ENCODE measurements around the gene ZNF831.

ZNF831 gene

DNA sequence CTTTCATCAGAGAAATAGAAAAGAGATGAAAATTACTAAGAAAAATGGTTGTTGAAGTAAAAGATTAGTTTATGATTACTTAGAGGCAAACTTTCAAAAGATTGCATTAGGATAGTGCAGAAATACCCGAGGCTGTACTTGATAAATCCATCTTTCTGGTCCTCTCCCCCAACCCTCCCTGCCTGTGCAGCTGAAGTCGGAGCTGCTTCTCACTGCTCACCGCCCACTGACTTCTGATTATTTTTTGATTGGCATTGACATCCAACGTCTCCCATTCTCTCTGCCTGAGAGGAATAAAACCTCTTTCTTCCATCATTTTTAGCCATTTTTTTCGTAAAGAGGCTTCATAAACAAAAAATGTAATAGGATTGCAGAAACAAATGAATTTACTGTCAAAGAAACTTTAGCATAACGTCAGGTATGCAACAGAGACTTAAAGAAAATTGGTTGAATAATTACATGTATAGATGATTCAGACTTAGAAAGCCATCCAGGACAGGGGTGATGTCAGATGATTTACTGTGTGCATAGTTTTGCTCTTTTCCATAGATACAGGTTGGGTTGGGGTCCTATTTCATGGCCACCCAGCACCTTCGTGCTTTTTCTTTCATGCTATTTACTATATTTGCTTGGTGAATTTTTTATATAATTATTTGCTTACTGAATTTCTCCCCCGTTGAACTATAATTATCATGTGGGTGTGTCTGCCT is 83.2 kb downstream of the ZNF831 start:
- DNase-seq (ENCODE audit: insufficient read length): no peak
- no peak for FAIRE-seq

DNA sequence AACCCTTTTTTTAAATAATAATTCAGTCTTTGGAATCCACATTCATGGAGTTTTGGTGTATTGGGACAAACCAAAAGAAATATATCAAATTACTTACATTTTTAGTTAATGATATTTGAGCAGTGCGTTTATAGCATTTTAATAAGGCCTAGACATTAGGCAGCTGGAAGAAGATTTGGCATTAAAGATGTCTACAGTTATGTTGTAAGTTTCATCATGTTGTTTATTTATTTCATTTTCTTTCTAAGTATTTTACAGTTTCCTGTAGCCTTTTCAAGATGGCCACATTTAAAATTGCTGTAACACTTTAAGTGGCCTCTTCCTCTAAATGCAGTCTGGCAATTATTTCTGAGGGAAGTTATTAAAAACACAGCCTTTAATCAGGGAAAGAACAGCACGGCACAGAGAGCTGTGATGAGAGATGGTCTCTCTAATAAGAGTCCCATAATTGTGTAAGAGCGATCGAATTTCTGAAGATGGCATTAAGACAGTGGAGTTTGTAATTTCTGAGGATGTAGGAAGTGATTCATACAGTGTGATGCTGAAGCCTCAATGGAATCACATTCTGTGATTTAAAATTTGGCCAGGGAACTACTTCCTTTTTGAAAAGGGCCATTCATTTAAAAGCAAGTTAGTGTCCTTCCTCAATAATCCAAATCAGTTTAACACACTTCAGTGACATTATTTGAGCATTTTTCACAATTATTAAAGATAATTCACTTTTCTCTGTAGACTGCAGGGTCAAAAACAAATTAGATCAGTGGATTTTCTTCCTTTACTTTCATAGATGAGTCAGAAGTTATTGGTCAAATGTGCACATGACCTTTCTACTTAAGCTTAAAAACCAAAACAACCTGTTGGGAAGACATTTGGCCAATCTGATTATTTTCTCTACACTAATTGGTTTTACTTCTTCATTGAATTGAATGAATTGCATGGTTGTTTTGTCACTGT is 84.4 kb downstream of the ZNF831 start:
- TF ChIP-seq TAF1 (IDR thresholded peaks at IDR 0.05; ENCODE audit: borderline replicate concordance, low read depth, low read length): no peak
- TF ChIP-seq POLR2A (IDR thresholded peaks at IDR 0.05; ENCODE audit: low read depth, low read length): no peak
- TF ChIP-seq POLR2AphosphoS5 (IDR thresholded peaks at IDR 0.05; ENCODE audit: low read depth, low read length): no peak
- FAIRE-seq (no peak), DNase-seq (ENCODE audit: insufficient read length) (no peak)

More for the DNA sequence above, 83.2 kb downstream of the ZNF831 start:
- no peak for TF ChIP-seq TAF1 (IDR thresholded peaks at IDR 0.05; ENCODE audit: borderline replicate concordance, low read depth, low read length)

DNA sequence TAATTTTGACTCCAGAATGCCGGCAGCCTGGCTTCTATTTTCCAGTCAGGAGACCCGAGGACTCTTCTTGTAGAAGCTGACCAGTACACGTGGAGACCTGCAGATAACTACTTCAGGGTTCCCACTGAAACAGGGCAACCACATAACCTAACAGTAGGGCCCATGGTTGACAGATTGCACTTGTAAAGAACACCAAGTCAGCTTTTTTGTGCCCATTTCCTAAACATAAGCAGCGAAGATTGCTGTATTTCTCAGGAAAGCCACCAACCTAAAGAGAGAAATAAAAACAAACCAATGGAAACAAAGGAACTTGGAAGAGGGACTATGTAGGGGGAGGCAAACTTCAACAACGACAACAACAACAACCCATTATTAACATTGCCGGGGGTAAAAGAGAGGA is 86.7 kb downstream of the ZNF831 start:
- FAIRE-seq (no peak), DNase-seq (ENCODE audit: insufficient read length) (no peak)
- TF ChIP-seq POLR2A (IDR thresholded peaks at IDR 0.05; ENCODE audit: low read depth, low read length) (no peak), POLR2AphosphoS5 (IDR thresholded peaks at IDR 0.05; ENCODE audit: low read depth, low read length) (no peak), TAF1 (IDR thresholded peaks at IDR 0.05; ENCODE audit: borderline replicate concordance, low read depth, low read length) (no peak)

DNA sequence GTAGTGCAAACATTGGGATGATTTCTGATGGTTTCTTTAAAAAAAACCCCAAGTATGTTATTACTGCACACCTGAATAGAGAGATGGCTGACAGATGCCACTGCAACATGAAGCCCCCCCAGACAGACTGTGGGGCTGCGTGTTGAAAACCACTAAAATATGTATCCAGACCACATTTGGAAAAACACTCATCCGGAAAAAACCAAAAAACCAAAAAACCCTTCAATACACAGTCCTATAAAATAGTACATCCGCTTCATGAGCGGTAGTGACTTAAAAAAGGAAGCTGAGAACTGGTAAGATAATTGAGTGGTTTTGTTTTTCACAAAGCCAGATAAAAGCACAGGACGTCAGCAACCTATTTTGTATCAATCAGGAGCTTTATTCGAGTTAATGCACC is 89.7 kb downstream of the ZNF831 start:
- TF ChIP-seq TAF1 (IDR thresholded peaks at IDR 0.05; ENCODE audit: borderline replicate concordance, low read depth, low read length) (no peak), POLR2A (IDR thresholded peaks at IDR 0.05; ENCODE audit: low read depth, low read length) (no peak), POLR2AphosphoS5 (IDR thresholded peaks at IDR 0.05; ENCODE audit: low read depth, low read length) (no peak)
- no peak for FAIRE-seq

DNA sequence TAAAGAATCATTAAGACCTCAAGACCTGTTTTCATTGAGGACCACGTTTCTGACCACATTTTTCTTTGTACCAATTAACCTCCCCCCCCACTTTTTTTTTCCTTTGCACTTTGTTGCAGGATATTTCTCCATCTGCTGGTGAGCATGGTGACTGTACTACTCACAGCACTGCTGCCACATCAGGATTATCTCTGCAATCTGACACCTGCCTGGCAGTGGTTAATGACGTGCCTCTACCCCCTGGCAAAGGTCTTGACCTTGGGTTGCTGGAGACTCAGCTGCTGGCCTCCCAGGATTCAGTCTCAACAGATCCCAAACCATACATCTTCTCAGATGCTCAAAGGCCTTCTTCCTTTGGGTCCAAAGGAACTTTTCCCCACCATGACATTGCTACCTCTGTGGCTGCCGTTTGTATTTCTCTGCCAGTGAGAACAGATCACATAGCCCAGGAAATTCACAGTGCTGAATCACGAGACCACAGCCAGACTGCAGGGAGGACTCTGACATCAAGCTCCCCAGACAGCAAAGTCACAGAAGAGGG is 90.2 kb downstream of the ZNF831 start:
- DNase-seq (ENCODE audit: insufficient read length) (no peak), FAIRE-seq (no peak)
- TF ChIP-seq POLR2A (IDR thresholded peaks at IDR 0.05; ENCODE audit: low read depth, low read length) (no peak), POLR2AphosphoS5 (IDR thresholded peaks at IDR 0.05; ENCODE audit: low read depth, low read length) (no peak), TAF1 (IDR thresholded peaks at IDR 0.05; ENCODE audit: borderline replicate concordance, low read depth, low read length) (no peak)

More for the DNA sequence above, 89.7 kb downstream of the ZNF831 start:
- DNase-seq (ENCODE audit: insufficient read length): no peak

DNA sequence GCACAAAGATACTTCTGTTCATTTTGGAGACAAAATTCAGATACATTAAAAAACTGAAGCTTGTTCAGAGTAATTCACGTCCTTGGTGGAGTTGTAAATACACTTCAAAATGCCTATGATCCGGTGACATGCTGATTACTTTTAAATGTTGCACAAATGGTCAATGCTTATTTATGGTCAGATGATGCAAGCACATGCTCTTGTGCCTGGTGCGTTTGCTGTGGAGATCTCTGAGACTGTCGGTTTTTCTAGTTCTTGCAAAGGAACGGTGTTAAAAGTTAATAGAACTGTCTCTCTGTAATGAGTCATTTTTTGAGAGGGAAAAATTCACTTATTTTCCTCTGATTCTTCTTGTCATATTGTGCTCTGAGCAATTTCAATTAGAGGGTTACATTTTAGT is 91.6 kb downstream of the ZNF831 start:
- FAIRE-seq: no peak
- DNase-seq (ENCODE audit: insufficient read length): no peak
- TF ChIP-seq POLR2AphosphoS5 (IDR thresholded peaks at IDR 0.05; ENCODE audit: low read depth, low read length) (no peak), TAF1 (IDR thresholded peaks at IDR 0.05; ENCODE audit: borderline replicate concordance, low read depth, low read length) (no peak)

DNA sequence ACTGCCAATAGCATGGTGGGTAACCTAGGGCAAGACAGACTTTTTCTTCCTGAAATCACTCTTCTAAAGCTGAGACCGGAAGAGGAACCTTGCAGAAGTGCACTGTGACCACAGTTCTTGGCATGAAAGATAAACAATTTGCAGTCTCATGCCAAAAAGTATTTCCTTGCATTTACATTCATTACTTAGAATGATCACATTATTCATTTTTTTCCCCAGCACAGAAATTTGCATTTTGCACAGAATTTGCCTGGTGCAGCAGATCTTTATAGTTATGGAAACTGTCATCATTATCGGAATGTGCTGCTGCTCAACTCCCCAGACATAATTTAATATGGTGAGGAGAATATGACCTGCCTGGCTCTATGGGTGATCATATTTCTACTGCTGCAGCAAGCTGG is 94.6 kb downstream of the ZNF831 start:
- TF ChIP-seq POLR2A (IDR thresholded peaks at IDR 0.05; ENCODE audit: low read depth, low read length) (no peak), POLR2AphosphoS5 (IDR thresholded peaks at IDR 0.05; ENCODE audit: low read depth, low read length) (no peak), TAF1 (IDR thresholded peaks at IDR 0.05; ENCODE audit: borderline replicate concordance, low read depth, low read length) (no peak)
- no peak for DNase-seq (ENCODE audit: insufficient read length)
- FAIRE-seq: no peak

DNA sequence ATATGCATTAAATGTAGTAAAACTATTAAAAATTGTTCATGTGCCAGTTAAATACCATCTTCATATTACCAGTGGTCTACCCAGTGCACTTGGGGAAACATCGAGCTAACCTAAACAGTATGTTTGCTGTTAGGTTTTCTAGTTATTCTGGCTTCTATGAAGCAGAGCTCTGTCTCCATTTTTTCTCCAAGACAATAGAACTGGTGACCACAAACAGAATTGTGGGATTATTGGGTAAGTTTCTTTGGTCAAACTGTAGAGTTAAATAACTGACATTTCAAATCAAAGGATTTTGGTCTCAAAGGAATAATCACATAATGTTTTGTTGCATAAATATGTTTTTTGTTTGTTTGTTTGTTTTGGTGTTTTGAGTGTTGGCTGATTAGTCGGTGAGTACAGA is 96.3 kb downstream of the ZNF831 start:
- DNase-seq (ENCODE audit: insufficient read length) (no peak), FAIRE-seq (no peak)
- no peak for TF ChIP-seq TAF1 (IDR thresholded peaks at IDR 0.05; ENCODE audit: borderline replicate concordance, low read depth, low read length)
- no peak for TF ChIP-seq POLR2A (IDR thresholded peaks at IDR 0.05; ENCODE audit: low read depth, low read length)
- no peak for TF ChIP-seq POLR2AphosphoS5 (IDR thresholded peaks at IDR 0.05; ENCODE audit: low read depth, low read length)

DNA sequence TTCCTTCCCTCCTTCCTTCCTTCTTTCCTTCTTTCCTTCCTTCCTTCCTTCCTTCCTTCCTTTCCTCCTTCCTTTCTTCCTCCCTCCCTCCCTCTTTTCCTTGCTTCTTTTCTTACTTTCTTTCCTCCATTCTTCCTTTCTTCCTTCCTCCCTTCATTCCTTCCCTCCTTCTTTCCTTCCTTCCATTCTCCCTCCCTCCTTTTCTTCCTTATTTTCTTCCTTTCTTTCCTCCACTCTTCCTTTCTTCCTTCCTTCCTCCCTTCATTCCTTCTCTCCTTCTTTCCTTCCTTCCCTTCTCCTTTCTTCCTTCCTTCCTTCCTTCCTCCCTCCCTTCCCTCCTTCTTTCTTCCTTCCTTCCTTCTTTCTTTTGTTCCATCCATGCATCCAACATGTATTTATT is 101.7 kb downstream of the ZNF831 start:
- DNase-seq (ENCODE audit: insufficient read length) (no peak), FAIRE-seq (no peak)
- TF ChIP-seq TAF1 (IDR thresholded peaks at IDR 0.05; ENCODE audit: borderline replicate concordance, low read depth, low read length) (no peak), POLR2AphosphoS5 (IDR thresholded peaks at IDR 0.05; ENCODE audit: low read depth, low read length) (no peak), POLR2A (IDR thresholded peaks at IDR 0.05; ENCODE audit: low read depth, low read length) (no peak)

DNA sequence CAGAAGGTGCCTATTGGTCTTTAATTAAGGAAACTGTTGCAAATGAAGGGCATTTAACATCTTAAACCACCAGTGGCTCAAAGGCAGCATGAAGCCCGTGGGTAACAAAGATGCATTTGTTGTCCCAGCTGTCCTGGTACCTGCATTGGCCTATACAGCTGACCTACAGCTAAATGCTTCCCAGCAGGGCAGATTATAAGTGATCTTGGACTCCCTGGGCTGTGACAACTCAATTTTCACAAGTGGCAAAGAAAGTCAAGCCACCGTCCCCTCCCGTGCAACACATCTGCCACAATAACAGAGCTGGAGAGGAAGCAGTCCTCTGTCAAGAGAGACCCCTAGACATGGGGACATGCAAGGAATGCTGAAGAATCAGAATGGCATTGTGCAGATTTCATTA is 105.2 kb downstream of the ZNF831 start:
- no peak for DNase-seq (ENCODE audit: insufficient read length)
- FAIRE-seq: no peak
- TF ChIP-seq TAF1 (IDR thresholded peaks at IDR 0.05; ENCODE audit: borderline replicate concordance, low read depth, low read length) (no peak), POLR2AphosphoS5 (IDR thresholded peaks at IDR 0.05; ENCODE audit: low read depth, low read length) (no peak), POLR2A (IDR thresholded peaks at IDR 0.05; ENCODE audit: low read depth, low read length) (no peak)

DNA sequence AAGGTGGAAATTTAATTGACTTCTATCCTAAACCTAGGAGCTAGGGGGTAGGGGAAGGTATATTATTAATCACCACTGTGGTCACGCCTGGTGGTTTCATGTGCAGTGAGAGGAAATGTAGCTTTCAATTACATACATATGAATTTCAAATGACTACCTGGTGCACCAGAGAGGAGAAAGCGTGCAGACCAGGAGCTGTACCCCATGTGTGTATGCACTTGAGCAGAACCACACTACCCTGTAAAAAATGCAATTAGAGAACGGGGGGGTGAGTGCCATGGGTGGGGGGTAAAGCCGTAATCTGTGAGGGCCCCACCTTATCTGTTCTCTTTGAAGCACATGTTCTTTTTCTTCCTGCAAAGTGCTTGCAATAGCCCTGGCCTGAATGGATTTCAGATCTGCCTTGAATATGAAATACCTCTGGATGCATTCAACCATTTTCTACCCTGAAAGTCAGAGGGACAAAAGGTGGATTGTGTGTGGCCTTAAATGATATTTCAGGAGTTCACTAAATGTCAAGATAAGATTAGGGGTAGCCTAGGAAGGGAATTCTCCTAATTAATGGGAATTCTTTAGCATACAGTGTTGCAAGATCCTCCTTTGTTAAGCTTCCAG is 105.9 kb downstream of the ZNF831 start:
- DNase-seq (ENCODE audit: insufficient read length) (no peak), FAIRE-seq (no peak)

More for the DNA sequence above, 105.9 kb downstream of the ZNF831 start:
- TF ChIP-seq POLR2A (IDR thresholded peaks at IDR 0.05; ENCODE audit: low read depth, low read length): no peak
- no peak for TF ChIP-seq POLR2AphosphoS5 (IDR thresholded peaks at IDR 0.05; ENCODE audit: low read depth, low read length)
- TF ChIP-seq TAF1 (IDR thresholded peaks at IDR 0.05; ENCODE audit: borderline replicate concordance, low read depth, low read length): no peak
